GM19372 (cell line): ENCODE data around the gene PPM1H.
A peak's percentile ranks its signal among the peaks of the same experiment; 100 is the strongest.

Experiments
- ATAC-seq: cut with Tn5 transposase; IDR thresholded peaks from one replicate; pipeline ENCODE4 v1.9.1; 2021; ENCODE audit warnings: mild to moderate bottlenecking, low read depth, moderate library complexity; ENCODE audit not compliant: unreplicated experiment

Gene PPM1H

DNA sequence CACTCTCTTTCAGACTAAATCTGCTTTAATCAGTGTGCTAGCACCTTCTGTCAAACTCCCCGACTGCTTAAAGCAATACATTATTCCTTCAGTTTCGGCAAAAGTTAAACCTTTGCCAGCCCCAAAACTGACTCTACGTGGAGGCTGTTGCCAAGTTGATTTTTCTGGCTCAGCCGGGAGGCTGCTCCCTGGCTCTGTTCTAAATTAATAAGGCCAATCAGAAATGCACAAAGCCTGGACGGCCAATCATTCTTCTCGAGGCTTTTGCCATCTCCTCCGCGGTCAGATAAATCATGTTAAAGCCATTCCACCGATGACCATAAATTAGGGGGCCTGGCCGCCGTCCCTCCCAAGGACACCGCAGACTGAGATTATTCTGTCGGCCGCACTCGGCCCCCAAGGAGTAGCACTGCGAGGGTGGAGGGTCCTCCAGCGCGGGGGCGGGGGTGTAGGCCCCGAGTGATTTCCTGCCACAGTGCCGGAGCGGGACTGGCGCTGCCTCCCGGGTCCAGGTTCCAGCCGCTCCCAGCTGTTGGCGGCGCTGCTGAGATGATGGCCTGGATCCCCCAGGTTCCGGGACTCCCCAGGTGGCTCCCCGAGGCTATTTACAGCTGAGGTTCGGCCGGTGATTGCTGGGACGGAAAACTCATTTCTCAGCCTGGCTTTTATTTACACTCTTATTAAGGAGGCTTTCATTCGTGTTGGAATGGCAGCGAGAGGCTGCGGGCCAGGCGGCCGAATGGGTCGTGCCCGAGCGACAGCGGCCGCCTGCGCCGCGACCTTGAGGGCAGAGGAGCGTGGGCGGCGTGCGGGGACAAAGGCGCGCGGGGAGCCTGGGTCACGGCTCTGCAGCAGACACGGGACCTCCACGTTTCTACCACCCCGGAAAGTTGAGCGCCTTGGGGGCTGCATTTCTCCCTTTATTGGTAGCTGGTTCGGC is 303.2 kb downstream of the PPM1H start:
- ATAC-seq = peak; percentile 55

DNA sequence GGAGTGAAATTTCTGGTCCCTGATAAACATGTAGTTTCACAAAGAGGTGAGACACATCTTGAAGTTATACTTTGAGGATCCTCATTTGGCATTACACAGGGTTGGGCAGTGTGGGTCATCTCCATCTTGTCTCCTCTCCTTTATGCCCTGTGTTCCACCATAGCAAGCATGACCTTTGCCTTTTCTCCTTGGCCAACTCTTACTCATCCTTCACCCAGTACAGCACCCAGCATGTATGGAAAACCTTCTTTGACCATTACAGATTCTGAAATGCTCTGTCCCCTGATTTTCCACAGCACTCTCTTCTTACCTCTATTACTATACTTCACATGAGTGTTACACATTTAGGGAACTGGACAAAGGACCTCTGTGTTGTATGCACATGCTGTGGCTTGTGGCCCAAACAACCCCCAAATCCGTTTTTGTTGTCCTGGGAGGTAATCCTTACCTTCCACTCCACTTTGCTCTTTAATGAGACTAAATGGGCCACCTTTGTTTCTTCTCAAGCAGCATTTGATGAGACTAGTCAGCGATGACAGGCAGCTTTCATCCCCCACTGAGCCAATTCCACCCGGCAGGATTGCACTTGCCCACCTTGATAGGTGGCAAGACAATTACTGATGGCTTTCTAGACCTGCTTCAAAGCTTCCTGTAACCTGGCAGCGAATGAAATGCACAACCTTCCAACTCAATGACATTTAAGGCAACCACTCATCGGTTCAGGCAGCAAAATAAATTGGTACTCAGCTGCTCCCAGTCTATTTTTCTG is 304.8 kb downstream of the PPM1H start:
- ATAC-seq = no peak

DNA sequence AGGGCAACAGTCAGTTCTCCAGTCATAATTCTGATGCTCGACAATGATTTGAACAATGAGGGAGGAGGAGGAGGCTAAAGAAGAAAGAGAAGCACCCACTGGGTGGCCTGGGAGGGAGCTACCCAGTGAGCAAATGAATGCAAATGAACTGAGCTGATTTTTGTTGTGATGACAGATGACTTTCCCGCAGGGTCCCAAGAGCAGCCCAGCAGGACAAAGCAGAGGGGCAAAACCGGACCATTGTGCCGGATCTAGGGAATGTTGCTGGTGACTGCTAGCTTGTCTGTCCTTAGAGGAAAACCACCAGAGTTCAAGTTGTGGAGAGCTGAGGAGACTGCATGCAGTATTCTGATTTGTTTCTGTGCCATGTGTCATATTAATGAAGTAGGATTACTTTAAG is 305.5 kb downstream of the PPM1H start:
- ATAC-seq = no peak

DNA sequence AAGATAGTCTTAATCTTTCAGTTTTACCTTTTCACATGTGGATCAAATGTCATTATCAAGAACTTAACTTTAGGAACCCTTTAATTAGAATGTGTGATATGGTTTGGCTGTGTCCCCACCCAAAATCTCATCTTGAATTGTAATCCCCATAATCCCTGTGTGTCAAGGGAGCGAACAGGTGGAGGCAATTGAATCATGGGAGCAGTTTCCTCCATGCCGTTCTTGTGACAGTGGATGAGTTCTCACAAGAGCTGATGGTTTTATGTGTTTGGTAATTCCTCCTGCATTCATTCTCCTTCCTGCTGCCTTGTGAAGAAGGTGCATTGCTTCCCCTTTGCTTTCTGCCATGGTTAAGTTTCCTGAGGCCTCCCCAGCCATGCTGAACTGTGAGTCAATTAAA is 307.8 kb downstream of the PPM1H start:
- ATAC-seq = no peak

DNA sequence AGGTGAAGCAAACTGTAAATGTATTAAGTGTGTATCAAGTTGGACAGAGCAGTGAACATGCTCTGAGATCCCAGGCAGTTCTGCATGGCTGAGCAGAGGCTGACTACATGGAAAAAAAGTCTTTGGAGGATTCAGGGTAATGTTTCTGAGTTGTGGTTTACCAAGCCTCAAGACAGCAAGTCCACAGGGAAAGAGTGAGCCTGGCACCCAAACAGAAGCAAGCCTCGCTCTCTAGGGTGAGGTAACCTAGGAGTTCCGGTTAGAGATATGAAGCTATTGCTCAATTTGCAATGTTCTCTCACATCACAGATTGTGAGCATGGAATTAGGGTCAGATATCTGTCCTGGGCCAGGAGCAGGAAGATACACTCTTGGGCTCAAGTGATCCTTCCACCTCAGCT is 309.7 kb downstream of the PPM1H start:
- no peak for ATAC-seq

DNA sequence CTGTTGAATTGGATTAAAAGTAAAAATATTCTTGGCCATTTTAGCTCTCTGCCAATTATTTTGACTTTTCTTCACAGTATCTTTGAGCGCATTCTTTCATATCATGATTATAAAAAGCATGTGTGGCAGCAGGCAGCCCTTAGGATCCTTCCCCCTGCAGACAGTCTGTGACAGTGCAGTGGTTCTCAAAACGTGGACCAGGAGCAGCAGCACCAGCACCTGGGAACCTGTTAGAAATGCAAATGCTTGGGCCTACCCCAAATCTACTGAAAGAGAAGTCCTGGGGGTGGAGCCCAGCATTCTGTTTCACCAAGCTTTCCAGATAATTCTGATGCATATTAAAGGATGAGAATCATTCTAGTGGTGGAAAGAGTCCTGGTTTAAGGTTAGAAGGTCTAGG is 312.8 kb downstream of the PPM1H start:
- ATAC-seq = no peak

DNA sequence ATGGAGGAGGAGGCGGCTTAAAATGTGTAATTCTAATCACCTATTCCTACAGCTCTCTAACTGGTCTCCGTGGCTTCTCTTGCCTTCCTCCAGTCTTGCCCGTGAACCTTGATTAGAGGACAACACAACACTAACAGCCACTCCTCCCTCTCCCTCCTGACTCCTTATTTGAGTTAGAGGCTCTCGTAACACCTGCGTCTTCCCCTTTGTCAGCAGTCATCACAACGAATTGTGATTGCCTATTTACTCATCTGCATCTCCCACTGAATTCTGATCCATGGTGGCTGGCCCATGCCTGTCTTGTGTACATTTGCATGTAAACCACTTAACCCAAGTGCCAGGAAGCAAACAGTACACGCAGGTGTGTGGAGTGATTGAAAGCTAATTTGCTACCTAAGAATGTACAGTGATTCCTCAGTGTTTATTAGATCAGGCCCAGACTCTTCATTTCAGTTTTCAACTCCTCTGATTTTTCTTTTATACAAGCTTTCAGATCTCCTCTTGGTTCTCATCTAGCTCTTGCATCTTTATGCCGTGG is 313.8 kb downstream of the PPM1H start:
- no peak for ATAC-seq

DNA sequence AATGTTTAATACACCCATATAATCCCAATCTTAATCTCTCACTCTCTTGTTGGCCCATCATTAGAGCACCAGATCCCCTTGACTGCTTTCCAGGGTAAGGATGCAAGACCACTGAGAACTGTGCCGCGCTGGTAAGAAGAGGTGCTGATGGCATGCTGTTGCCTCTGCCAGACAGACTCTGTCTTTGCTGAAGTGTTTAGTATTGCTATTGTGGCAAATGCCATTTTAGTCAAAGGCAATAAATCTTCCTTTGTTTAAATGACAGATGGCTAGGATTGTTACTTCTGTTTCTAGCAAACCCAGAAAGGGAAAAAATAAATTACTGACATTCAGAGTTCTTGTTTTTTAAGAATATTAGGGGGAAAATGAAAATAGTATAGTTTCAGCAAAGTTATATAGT is 316.0 kb downstream of the PPM1H start:
- no peak for ATAC-seq

DNA sequence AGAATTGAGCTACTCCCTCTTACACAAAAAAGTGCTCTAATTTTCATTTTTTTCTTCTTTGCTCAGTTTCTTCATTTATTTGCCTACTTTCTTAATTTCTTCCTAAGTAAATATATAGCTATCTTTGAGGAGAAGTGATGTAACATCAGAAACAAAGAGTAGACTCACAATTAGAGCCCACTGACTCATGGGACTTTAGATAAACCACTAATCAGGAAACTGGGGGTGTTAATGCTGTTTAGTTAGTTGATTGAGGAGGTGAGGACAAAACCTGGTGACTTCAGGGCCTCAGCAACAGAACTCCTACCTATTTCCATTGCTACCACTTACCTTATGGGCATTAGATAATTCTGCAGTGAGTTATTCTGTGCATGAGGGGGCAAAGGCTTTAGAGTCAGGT is 316.6 kb downstream of the PPM1H start:
- ATAC-seq = no peak

DNA sequence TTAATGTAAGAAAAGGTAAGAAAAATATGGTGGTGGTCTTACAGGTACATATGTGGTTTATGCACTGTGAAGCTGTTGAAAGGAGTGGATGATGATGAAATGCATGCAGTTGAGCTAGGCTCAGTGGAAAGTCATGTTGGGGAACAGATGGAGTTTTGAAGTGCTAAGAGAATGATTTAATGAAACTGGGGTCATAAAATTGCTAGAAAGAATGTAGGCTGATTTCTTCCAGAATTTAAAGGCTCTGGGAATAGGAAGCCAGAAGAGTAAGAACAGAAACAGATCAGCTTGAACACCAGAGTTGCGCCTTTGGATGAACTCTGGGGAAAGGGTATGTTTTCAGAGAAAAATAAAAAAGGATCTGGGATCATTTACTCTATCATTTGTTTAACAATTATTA is 321.9 kb downstream of the PPM1H start:
- no peak for ATAC-seq

DNA sequence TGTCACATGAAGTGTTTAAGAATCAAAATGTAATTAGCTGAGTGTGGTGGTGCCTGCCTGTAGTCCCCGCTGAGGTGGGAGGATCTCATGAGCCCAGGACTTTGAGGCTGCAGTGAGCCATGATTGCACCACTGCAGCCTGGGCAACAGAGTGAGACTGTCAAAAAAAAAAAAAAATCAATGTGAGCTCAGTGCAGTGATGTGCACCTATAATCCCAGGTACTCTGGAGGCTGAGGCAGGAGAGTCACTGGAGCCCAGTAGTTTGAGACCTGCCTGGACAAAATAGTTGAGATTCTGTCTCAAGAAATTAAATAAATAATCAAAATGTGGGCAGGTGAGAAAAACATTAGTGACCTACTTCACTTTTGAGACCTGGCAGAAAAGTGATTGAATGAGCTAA is 328.3 kb downstream of the PPM1H start:
- no peak for ATAC-seq

DNA sequence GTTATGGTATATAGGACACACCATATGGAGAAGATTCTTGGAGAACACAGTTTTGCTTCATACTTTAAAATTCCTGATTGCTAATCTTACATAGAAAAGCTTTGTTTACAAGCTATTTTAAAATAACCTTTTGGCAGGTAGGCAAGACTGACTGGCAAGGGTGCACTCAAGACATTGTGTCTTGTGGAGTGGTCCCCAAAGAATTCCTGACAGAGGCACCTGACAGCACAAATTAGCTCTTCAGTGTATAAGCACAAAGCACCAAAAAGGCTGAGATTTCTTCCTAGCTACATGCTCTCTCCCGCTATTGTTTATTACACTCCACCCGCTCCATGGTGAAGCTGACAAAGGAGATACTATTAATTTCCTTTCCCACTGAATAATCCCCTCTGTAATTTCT is 329.0 kb downstream of the PPM1H start:
- no peak for ATAC-seq

DNA sequence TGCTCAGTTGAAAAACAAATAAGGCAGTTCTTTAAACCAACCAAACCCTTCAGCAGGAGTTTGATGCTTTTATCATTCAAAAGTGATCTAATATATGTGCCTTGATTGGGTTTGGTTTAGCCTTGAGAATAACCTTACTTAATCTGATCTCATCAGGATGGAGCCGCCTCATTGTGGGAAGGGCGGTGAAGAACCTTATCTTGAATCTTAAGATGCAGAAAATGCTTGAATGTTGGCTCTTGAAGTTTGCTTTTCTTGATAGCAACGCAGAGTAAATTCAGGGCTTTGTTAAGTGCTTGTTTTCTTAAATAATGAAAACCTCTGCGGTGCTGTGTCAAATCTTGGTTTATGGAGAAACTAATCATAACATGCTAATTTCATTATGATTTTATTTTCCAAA is 330.1 kb downstream of the PPM1H start:
- no peak for ATAC-seq

DNA sequence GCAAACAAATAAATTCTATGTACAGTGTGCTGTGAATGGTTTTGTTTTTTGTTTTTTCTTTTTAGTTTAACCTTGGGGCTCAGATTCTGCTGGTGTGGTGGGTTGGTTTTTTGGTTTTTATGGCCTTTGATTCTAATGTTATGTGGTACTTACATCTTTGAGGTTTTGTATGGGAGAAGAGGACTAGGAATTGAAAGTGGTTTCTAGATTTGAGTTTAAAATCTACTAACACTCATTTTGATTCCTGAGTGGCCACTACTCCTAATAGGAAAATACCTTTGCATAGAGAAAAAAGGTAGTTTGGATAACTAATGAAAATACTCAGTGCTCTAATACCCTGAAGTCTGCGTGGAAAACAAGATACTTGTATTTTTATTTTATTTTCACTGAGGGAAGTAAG is 330.6 kb downstream of the PPM1H start:
- ATAC-seq = no peak

DNA sequence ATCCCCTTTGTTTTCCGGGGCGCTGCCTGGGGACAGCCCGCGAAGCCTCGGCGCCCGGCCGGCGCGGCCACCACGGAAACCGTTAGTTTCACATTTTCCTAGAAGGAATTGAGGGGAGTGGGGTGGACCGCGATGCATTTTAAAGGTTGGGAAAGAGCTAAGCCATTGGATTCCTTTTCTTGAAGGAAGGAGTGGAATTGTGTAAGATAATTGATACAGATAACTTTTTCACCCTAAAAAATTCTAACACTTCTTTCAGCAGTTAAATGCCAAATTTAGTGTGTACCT is 331.2 kb downstream of the PPM1H start:
- no peak for ATAC-seq

DNA sequence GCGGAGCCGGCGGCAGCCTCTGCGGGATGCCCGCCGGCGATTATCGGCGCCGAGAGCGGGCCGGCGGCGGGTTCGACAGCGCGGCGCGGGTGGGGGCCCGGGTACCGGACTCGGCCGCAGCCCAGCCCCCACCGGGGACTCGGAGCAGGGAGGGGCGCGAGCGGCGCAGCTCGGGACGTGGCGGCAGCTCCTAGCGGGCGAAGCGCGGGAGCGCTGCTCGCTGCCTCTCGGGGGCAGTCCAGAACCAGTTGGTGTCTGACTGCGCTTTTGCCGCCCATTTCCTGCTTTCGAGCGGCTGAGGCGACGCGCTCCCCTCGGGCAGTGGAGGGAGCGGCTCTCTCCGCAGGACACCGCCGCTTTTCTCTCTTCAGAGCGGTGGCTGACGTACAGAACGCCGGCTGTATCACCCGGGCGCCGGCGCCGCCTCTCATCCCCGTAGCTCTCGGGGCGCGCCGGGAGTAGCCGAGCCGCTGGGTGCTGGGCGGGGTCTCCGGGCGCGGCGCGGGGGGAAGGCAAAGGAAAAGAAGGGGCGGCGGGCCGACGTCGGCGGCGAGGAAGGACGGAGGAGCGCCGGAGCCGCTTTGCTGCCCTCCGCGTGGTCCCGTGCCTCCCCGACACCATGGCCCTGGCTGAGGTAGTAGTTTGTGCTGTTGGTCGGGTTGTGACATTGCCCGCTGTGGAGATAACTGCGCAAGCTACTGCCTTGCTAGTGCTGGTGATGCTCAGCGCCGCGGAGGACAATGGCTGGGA is 331.7 kb downstream of the PPM1H start:
- ATAC-seq = peak; percentile 60

DNA sequence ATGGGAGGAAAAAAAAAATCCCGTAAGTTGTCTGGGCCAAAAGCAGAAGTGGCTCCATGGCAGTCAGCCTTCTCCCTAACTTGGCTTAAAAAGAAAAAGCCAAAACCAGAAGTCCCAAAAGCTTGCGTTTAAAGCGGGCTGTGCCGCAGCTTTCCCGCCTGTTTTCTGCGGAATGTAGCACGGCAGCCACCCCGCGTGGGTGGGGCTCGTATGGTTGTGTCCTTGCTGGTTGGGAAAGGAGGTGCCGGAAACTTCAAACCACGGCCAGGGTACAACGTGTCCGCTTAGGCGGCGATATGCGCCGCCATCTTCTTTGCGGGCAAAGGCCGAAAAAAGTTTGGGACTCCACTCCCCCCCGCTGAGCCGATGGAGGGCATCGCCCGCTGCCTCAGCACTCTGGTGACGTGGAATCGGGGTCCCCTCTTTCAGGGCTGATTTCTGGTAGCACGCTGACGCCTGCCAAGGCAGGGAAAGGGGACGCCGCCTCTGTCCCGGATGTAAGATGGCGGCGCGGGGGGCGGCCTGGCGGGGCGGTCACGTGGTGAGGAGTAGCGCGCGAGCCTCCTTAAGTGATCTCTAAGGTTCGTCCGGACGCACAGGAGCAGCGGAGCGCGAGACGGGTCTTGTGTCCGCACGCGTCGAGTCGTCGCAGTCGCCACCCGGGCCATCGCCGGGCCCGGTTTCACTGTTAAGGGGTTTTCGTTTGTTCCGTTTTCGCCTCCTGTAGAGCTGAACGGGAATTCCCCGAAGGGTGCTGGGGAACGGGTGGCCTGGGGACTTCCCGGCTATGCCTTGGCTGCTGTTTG is 332.5 kb downstream of the PPM1H start:
- ATAC-seq = peak; percentile 55

DNA sequence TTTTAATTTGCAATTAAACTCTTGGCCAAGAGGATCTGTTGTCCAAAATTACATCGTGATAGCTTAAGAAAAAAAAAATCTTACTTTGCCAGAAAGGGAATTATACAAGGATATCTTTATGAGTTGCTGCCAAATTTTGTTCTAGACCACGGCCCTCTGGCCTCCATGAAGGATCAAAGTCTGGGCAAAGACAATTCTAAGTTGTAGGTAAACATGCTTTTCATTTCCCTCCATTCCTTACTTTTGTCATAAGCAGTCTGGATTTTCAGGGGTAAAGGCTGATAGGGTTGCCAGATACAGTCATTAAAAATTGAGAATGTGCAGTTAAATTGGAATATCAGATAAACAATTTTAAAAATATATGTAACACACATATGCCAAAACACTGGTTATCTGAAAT is 333.2 kb downstream of the PPM1H start:
- ATAC-seq = no peak

DNA sequence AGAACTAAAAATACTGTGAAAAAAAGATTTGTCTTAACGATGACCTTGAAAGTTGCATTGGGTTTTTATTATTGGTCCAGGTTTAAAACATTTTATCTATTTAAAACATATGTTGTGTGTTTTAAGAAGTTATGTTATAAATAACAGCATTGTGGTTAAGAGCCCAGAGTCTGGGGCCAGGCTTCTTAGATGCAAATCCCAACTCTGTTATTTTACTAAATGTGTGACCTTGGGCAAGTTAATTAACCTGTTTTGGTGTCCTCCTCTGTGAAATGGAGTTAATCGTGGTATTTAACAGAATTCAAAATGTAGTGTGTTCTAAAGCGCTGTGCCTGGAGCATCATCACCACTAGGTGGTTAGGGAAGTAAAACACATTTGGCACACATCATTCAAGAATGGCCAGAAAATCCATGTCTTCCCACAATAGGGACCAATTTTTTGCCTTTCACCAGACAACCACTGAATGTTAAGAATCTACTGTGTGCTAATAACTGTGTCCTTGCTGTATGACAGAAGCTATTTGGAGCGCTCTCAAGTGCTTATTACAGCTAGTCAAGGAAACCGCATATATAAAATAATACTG is 335.0 kb downstream of the PPM1H start:
- ATAC-seq = no peak

DNA sequence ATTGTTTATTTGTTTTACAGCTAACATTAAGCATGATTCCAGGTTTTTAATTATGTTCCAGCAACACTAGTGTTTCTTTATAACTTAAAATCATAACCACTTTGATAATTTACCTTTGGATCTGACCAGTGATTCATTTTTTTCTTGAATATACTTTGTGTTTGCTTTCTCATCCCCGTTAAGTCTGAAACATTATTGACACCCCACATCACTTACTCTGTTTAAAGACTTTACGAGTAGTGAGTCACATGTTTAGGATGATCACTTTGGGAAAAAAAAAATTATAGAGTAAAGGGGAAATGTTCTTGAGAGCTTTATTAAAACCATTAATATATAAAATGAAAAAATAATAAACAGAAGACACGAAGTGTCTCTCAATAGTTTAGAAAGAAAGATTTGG is 336.1 kb downstream of the PPM1H start:
- ATAC-seq = no peak
